ENCODE data around the gene SKIC3.

DNA sequence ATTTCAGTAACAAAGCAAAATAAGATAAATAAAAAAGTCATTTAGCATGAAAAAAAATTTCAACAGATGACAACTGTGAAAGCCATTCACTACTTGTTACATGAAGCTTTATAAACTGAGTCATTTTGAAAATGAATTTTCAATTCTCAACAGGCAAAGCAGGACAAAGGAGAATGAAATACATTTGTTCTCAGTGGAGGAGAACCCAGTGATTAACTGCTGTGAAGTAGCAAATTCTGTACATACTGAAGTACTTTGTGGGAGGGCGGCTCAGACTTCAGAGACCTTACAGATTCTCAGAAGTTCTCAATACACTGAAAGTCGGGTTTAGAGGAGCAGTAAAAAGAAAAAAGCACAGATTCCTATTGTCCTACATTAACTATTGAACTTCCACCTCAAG, 21.7 kb downstream of the SKIC3 start:
- TF ChIP-seq CTCF (IDR thresholded peaks at IDR 0.05) (no peak), POLR2A (IDR thresholded peaks at IDR 0.05) (no peak), EP300 (IDR thresholded peaks at IDR 0.05) (no peak)

All from suprapubic skin (tissue), 3 donors.